Prostate gland (tissue), 2 donors: ENCODE measurements around the gene PLXDC2. TPM values are rescaled to one million over a fixed set of nuclear protein-coding genes. Genes with fewer than 3 reads are reported as not detected.

Experiments used
- DNase-seq: peaks from one replicate; pipeline ENCODE4 v3.0.0-alpha.2; 2019; ENCODE audit warnings: low spot score
- H3K27ac ChIP-seq, 2 donors: fragments of 200-600 bp; sonication (generic); 2 replicates each; pipeline ENCODE4 v1.5.1; 2017 to 2019
- H3K27me3 ChIP-seq: fragments of 200-600 bp; sonication (generic); replicated peaks from 2 replicates; pipeline ENCODE4 v1.5.1; 2019; ENCODE audit not compliant: insufficient read depth
- H3K36me3 ChIP-seq, 2 donors: fragments of 200-600 bp; sonication (generic); 1 replicate in 1 of 2; 2 replicates in 1 of 2; pipeline versions ENCODE4 v1.5.1 to v1.8.1; 2017 to 2019
- H3K4me1 ChIP-seq: fragments of 200-600 bp; sonication (generic); replicated peaks from 2 replicates; pipeline ENCODE4 v1.5.1; 2019
- H3K4me3 ChIP-seq, 2 donors: fragments of 200-600 bp; sonication (generic); 2 replicates each; pipeline ENCODE4 v1.5.1; 2017 to 2019
- H3K9me3 ChIP-seq: fragments of 200-600 bp; sonication (generic); 2 replicates; pipeline ENCODE4 v1.5.1; 2017
- POLR2A ChIP-seq: fragments of 450-650 bp; IDR thresholded peaks from one replicate; pipeline ENCODE4 v1.6.1; 2016; ENCODE audit warnings: antibody characterized with exemption, mild to moderate bottlenecking
- POLR2AphosphoS5 ChIP-seq: sonication (generic); formaldehyde crosslinking; IDR thresholded peaks from one replicate; pipeline ENCODE4 v1.6.1; 2017; ENCODE audit warnings: antibody characterized with exemption
- WGBS: methylation state at CpG from one replicate; pipeline ENCODE4 v1.1.5; 2018; 5-methylcytosine and 5-hydroxymethylcytosine counted together
- intact Hi-C: fragments of 100-400 bp; cut with DNase I; formaldehyde crosslinking; loops from one replicate; pipeline ENCODE4 v1.14.2; 2022
- total RNA-seq, 2 donors: library from RNA; depleted of rRNA; stranded (reverse); fragments of >200 nt; gene quantifications; one replicate each; pipeline ENCODE4 v1.1.0, GENCODE V29; 2016
- TF ChIP-seq, protein P1 (sequence below), 4 experiments: fragments of 200-600 bp in 2 of 4; fragments of 450-650 bp in 2 of 4; sonication (generic) in 2 of 4; IDR thresholded peaks; 1 replicate in 3 of 4; 2 replicates in 1 of 4; pipeline ENCODE4 v1.5.1; 2016 to 2019; ENCODE audit warnings: antibody characterized with exemption in 4 of 4, mild to moderate bottlenecking in 2 of 4, moderate library complexity in 2 of 4

The PLXDC2 gene
- total RNA-seq, 2 donors from 2014 or later, result 19.6 to 83.6 TPM

DNA sequence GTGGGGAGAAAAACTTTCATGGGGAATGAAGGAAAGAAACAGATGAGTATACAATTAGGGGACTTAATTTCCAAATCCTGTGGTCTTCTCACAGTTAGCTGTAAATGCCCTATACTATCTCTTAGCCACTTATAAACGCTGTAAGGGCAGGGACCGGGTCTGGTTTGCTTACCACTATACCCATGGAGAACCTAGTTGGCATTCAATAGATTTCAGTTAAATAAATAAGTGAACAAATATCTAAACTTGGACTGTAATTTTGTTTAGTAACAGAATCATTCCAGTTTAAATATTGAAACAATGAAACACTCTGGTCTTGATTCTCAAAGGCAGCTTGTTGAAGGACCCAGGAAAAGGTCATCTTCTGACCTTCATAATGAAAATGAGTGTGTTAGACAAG is 158.3 kb downstream of the PLXDC2 start:
- no peak overlapping the region for H3K27ac ChIP-seq
- intact Hi-C loops, result no loop called here

DNA sequence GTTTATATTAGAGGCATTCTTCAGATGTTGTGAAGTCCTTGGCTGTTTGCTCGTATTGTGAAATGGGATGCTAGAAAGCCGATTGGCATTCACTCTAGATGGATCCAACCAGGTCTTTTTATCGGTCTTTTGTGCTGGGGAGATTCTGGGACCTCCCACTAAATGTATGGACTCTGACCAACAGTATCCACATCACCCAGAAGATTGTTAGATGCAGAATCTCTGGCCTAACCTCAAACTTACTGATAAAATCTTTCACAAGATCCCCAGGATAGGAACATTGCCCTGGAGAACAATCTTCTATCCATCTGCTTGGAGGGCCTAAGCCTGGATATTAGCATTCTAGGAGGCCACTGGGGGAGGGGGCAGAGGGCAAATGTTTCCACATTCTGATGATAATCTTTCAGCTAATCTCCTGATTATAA is 160.9 kb downstream of the PLXDC2 start:
- no peak overlapping the region for H3K27ac ChIP-seq
- intact Hi-C loops, result no loop called here
- DNase-seq, result no peak
- H3K4me1 ChIP-seq, result no peaks in the 10 kb centered on the region
- H3K4me3 ChIP-seq, result no peak overlapping the region
- TF ChIP-seq, protein P1, sequence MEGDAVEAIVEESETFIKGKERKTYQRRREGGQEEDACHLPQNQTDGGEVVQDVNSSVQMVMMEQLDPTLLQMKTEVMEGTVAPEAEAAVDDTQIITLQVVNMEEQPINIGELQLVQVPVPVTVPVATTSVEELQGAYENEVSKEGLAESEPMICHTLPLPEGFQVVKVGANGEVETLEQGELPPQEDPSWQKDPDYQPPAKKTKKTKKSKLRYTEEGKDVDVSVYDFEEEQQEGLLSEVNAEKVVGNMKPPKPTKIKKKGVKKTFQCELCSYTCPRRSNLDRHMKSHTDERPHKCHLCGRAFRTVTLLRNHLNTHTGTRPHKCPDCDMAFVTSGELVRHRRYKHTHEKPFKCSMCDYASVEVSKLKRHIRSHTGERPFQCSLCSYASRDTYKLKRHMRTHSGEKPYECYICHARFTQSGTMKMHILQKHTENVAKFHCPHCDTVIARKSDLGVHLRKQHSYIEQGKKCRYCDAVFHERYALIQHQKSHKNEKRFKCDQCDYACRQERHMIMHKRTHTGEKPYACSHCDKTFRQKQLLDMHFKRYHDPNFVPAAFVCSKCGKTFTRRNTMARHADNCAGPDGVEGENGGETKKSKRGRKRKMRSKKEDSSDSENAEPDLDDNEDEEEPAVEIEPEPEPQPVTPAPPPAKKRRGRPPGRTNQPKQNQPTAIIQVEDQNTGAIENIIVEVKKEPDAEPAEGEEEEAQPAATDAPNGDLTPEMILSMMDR (IDR thresholded peaks at IDR 0.05), result no peak
- TF ChIP-seq POLR2AphosphoS5, result no peak
- no peak for TF ChIP-seq POLR2A
- no peaks in the 10 kb centered on the region for H3K36me3 ChIP-seq
- no peaks in the 10 kb centered on the region for H3K9me3 ChIP-seq
- no peaks in the 10 kb centered on the region for H3K27me3 ChIP-seq
- 77% methylated on average over 3 of the region's 3 CpGs for WGBS

More for the DNA sequence above, 158.3 kb downstream of the PLXDC2 start:
- H3K9me3 ChIP-seq, result no peaks in the 10 kb centered on the region
- TF ChIP-seq, protein P1 (IDR thresholded peaks at IDR 0.05), result no peak
- no peak for TF ChIP-seq POLR2A
- TF ChIP-seq POLR2AphosphoS5, result no peak
- no peak for DNase-seq
- WGBS, result 90% methylated on average over 2 of the region's 2 CpGs
- H3K4me3 ChIP-seq, result no peak overlapping the region
- no peaks in the 10 kb centered on the region for H3K27me3 ChIP-seq
- no peaks in the 10 kb centered on the region for H3K36me3 ChIP-seq
- H3K4me1 ChIP-seq, result no peaks in the 10 kb centered on the region

DNA sequence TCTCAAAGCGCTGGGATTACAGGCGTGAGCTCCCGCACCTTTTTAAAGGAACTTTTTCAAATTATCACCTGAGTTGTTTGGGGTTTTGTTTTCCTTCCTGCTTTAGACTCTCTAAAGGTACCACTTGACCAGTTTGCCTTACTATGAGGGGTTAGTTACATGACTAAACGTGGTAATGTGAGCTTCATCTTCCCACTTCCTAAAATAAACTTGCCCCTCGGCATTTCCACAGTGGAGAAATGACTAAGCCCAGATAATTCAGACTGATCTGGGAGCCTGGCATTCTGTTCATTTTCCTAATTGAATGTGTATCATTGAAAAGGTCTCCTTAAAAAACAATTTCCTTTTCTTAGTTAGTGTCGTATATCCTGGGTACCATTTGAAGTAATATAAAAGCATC is 163.4 kb downstream of the PLXDC2 start:
- Histone ChIP-seq H3K9me3 (no peaks in the 10 kb centered on the region), H3K4me1 (no peaks in the 10 kb centered on the region), H3K27me3 (no peaks in the 10 kb centered on the region), H3K4me3 (no peak overlapping the region), H3K36me3 (no peaks in the 10 kb centered on the region), H3K27ac (no peak overlapping the region)
- intact Hi-C loops, result no loop called here
- no peak for TF ChIP-seq POLR2AphosphoS5
- WGBS, result 73% methylated on average over 6 of the region's 6 CpGs
- no peak for DNase-seq

DNA sequence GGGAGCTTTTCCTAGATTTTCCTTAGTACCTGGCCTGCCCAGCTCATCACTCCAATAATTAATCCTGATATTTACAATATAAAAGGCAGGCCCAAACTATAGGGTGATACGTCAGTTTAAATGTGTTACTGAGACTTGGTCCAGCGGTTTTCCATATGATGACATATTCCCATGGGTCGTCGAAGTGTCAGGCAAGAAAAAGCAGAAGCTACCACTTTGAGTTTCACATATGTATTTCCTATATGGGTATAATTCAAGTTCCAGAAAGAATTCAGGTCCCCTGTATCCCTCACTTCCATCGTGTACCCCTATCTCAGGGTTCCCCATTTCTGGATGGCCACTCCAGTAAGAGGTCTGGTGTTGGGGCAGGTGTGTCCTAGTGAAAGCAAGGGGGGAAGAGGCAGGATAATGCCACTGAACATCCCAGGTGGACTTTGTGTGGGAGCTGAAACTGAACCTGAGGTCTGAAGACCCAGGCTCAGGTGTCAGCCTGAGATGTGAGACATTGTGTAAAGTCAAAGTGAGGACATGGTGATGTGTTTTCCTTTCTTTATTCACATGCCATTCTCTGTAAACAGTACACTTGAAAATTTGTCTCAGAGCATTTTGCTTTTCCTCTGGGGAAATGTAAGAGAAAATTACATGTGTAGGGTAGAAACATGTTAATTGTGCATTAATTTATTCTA is 167.8 kb downstream of the PLXDC2 start:
- WGBS, result 88% methylated on average over 5 of the region's 5 CpGs

DNA sequence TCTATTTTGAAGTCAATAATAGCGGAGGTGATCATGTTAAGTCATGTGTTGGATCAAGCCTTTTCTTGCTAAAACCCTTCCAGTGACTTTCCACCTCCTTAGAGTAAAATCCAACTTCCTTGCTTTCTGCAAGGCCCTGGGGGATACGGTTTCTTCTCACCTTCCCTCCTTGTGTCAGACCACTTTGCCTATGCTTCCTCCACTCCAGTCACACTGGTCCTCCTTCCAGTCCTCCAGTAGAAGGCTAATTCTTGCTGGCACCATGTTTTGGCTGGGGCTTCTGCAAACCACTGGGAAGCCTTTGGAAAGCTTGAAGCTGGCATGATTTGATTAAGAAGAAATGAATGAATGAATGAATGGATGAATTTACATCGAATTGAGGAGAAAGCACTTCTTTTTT is 169.5 kb downstream of the PLXDC2 start:
- WGBS, result 69% methylated on average over 3 of the region's 3 CpGs
- TF ChIP-seq POLR2AphosphoS5 (no peak), POLR2A (no peak)
- TF ChIP-seq, protein P1 (IDR thresholded peaks at IDR 0.05), result no peak
- H3K27ac ChIP-seq, result no peak overlapping the region

More for the DNA sequence above, 167.8 kb downstream of the PLXDC2 start:
- H3K9me3 ChIP-seq, result no peaks in the 10 kb centered on the region
- no peaks in the 10 kb centered on the region for H3K27me3 ChIP-seq
- no peaks in the 10 kb centered on the region for H3K4me1 ChIP-seq
- H3K4me3 ChIP-seq, result no peak overlapping the region
- TF ChIP-seq POLR2A, result no peak
- TF ChIP-seq, protein P1 (IDR thresholded peaks at IDR 0.05), result no peak
- no peak for TF ChIP-seq POLR2AphosphoS5
- no peaks in the 10 kb centered on the region for H3K36me3 ChIP-seq
- intact Hi-C loops, result no loop called here
- no peak for DNase-seq
- no peak overlapping the region for H3K27ac ChIP-seq

More for the DNA sequence above, 169.5 kb downstream of the PLXDC2 start:
- intact Hi-C loops, result no loop called here
- DNase-seq, result no peak
- Histone ChIP-seq H3K36me3 (no peaks in the 10 kb centered on the region), H3K9me3 (no peaks in the 10 kb centered on the region), H3K4me1 (no peaks in the 10 kb centered on the region), H3K4me3 (no peak overlapping the region), H3K27me3 (no peaks in the 10 kb centered on the region)
